Forelimb muscle (tissue), 1 donor: ENCODE measurements around the gene KCNA2. TPM values are rescaled to one million over a fixed set of nuclear protein-coding genes. Genes with fewer than 3 reads are reported as not detected.

ENCODE experiments used
- DNase-seq: peaks from one replicate; pipeline ENCODE4 v3.0.0-alpha.2; 2013; ENCODE audit warnings: low read depth
- polyA plus RNA-seq: library from polyadenylated mRNA; unstranded; fragments of 120-200 nt; gene quantifications from one replicate; pipeline ENCODE4 v1.2.1, GENCODE V29; 2013; ENCODE audit not compliant: insufficient read length

Gene KCNA2
- polyA plus RNA-seq, 1 donor: 0.71 TPM

- no peak for DNase-seq
Measured at GRCh38 chr1:110628323-110629105, 22.4 kb upstream of the KCNA2 start.

- no peak for DNase-seq
Measured at GRCh38 chr1:110627764-110628163, 21.6 kb upstream of the KCNA2 start.

DNA sequence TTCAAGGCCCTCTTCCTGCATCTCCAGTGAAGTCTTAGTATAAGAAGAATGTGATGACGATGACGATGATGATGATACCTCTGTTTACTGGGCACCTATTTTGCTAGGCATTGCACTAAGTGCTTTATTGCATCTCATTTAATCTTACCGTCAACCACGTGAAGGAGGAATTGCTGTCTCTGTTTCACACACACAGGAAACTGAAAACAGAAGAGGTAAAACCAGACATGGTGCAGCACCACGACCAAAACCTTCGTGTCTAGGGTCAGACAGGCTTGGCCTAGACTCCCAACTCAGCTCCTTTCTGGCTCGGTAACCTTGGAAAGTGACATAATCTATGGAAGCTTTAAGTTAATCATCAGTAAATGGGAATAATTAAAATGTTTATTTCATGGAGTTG, 20.7 kb upstream of the KCNA2 start:
- DNase-seq: no peak

GRCh38 chr1:110620686-110621085, 14.5 kb upstream of the KCNA2 start:
- no peak for DNase-seq

DNA sequence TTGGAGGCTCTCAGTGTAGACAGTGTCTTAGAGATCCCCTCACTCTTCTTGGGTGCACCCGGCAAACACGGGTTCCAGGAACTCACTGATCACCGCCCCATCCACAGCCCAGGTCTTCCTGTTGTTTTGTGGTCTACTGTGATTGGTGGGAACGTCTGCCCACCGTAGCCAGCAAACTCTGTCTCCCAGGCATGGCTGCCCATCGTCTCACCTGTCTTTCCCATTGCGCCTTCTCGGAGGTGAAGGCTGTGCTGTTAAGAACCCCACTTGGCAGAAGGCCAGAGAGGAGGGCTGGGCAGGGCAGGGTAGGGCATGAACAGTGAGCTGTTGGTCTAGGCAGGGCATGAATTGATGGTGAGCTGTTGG, 14.1 kb upstream of the KCNA2 start:
- DNase-seq: no peak

DNA sequence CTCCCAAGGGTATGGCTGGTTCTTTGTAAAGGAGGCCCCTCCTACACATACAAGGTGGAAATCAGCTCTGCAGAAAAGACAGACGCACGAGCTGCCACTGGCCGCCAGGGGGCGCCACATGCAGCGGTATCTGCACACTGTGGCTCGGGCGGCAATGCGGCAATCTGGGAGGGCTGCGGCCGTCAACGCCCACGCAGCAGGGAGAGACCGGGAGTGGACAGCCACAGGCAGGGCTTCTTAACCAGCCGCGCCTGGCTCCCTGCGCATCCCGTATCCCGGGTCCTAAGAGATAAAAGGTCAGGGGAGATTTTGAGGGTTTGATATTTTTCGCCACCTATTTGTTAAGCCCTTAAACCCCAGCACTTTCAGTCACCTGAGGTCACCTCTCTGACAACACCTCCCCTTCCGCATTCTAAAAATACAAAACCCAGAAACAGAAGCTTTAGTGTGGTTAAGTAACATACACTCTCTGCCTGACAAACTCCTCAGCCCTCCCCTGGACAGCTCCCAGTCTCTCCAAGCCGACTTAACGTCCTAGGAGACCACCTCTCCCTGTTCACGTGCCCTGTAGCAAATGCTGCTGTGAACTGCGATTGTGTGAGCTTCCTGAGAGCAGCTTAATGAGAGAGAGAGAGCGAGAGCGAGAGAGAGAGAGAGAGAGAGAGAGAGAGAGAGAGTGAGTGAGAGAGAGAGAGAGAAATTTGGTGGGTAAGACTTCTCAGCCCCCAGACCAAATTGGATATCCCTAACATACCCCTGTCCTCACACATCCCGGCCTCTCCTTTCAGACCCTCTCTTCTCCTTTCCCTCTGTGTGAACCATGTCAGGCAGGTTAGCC, 13.5 kb upstream of the KCNA2 start:
- no peak for DNase-seq

DNA sequence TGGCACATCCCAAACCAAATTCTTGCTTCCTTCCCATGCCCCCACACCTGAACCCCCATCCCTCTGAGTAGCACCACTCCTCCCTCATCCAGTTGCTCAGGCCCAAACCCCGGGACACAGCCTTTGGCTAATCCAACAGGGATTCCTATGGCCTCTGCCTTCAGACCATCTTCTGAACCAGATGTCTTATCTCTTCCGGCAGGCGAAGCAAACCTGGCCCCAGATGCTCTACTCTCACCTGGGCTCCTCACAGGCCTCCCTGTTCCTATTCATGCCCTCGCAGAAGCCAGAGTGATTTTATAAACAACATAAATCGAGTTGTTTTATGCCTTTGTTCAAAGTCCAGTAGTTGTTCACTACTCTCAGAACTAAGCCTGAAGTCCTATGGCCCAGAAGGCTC, 12.5 kb upstream of the KCNA2 start:
- DNase-seq: no peak

DNA sequence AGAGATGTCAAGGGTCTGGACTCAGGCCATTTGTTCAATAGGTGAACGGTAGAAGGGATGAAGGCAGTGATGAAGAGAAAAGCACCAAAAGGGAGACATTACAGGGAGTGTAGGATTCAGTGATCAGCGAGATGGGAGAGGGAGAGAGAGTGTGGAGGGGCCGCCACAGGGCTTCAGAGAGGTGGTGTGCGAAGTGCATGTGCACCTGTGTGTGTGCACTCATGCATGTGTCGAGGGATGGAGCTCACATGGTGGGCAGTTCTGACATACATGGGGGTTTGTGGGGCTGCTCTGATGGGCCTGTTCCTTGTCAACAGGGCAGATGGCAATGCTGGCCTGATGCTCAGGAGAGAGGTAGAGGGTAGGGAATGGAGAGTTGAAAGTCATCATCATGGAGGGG, 11.4 kb upstream of the KCNA2 start:
- DNase-seq: no peak

GRCh38 chr1:110617116-110617515, 11.0 kb upstream of the KCNA2 start:
- no peak for DNase-seq

GRCh38 chr1:110616587-110616986, 10.4 kb upstream of the KCNA2 start:
- DNase-seq: no peak

- DNase-seq: no peak
Measured at GRCh38 chr1:110615548-110616130, 9.5 kb upstream of the KCNA2 start.

DNA sequence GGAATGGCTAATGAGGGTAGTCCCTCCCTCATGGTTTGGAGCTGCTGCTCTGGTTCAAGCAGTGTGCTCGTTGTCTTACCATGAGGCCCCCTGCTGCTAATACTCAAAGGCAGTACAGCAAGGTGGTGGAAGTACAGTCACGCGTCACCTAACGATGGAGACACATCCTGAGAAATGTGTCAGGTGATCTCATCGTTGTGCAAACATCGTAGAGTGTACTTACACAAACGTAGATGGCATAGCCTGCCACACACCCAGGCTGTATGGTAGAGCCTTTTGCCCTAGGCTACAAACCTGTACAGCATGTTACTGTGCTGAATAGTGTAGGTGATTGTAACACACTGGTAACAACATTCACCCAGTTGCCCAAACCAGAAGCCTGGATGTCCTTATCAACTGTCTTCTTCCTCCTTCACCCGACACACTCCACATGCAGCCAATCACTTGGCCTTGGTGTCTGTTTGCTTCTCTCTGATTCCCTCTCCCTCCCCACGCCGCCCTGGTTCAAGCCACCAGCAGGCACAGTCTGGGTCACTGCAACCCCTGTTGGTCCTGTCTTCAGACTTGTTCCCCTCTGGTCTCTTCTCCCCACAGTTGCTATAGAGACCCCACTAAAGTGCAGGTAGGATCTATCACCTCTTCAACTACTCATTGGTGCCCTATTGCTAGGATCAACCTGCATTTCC, 6.0 kb upstream of the KCNA2 start:
- no peak for DNase-seq

GRCh38 chr1:110610696-110611286, 4.6 kb upstream of the KCNA2 start:
- DNase-seq: no peak

DNA sequence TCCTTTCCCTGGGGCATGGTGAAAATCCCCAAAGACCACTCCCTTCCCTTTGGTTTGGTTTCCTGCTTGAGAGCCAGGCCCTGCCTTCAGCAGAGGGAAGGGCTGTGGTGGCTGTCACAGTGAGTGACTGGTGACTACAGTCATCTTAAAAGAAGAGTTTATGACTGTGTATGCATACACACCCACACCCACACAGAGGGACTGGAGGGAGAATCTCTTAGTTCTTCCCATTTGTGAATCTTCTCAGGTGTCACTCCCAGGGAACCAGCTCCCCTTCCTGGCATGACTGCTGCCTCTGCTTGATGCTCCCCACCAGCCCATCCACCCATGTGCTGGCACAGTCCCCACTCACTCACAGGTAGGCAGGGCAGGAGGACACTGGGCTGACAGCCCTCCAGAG, 3.9 kb upstream of the KCNA2 start:
- DNase-seq: no peak

DNA sequence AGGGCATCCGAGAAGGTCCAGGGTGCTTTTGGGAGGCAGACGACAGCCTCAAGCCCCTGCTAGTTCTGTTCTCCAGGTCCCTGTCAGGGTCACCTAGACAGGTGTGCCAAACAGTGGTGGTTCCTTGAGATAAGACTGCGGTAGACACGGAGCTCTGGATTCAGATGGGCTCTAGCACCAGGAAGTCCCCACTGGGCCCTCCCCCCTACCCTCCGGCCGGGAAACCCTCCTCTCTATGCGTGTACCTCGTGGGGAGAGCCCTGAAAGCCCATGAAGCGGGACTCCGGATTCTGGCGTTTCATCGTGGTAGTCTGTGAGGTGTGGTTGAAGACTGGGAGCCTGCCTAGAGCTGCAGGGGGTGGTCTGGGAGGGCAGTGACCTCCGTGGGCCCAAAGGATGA, 2.1 kb upstream of the KCNA2 start:
- no peak for DNase-seq

- DNase-seq: no peak
Measured at GRCh38 chr1:110607536-110608230, 1.5 kb upstream of the KCNA2 start.

DNA sequence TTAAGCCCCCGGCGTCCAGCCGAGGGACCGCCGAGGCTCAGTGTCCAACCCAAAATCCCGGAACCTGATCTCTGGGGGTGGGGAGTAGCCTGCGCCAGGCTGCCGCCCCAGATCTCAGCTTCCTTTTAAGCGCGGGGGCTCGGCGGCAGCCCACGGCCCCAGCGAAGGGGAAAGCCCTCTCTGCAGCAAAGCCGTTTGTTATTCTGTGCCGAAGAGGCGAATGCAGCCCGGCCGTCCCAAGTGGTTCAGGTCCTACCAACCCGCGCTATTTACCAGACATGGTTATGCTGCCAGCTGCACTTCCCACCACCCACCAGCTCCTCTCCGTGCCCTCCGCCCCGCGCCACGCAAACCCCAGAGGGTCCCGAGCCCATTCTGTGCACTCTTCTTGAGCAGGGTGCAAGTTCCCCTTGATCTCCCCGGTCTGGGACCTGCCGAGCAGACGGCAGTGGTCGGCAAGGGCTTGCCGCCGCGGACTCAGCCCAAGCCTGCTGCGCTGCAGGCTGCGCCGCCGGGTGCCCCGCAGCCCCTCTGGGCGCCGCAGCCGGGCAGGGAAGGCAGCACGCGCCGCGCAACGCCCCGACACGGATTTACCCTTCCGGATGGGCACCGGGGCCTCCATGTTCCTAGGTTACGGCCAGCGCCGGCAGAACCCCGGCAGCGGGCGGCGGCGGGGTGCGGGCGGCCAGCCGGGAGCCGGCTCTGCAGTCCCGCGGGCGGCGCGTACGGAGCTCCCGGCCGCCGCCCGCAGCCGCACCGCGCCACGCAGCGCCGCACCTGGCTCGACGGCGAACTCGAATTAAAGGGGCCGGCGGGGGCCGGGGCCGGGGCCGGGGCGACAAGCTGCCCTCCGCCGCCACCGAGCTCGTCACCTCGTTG, 738 bp upstream of the KCNA2 start:
- no peak for DNase-seq

DNA sequence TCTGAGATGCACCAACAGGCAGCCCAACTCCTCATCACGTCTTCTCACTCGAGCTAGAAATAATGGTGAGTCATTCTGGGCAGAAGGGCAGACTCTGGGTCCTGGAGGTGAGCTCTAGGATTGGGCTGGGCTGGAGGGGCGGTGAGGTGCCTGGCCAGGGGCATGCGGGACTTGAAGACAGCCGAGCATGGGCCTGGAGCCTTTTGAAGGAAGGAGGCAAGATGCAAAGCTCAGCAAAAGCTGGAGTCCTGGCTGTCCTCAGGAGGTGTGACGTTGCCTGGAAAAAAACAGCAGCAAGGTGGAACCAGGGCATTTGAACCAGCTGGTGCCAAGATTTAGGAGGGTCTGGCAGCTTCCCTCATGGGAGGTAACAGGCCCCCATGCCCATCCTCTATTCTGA, 712 bp downstream of the KCNA2 start:
- no peak for DNase-seq

DNA sequence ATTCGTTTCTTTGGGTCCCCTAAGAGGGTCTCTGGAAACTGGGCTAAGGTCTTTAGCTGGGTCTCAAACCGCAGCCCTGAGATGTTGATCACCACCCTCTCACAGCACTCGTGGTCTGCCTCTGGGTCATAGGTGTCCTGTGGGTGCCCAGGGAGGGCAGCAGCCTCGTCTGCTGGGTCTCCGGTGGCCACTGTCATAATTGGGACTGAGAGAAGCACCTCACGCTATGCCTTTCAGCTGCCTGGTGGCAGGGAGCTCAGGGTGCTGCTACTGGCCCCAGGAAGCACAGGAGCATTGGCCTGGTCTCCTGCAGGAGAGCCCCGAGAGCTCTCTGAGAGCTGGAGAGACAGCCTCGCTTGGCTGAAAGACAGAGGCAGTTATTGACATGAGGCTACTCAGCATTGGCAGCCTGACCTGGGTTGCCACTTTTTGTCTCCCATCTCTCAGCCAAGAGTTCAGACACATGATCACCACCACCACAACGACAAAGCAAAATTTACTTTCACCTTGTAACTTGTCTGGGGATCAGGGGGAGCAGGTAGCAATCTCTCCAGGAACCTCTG, 1.5 kb downstream of the KCNA2 start:
- DNase-seq: no peak

DNA sequence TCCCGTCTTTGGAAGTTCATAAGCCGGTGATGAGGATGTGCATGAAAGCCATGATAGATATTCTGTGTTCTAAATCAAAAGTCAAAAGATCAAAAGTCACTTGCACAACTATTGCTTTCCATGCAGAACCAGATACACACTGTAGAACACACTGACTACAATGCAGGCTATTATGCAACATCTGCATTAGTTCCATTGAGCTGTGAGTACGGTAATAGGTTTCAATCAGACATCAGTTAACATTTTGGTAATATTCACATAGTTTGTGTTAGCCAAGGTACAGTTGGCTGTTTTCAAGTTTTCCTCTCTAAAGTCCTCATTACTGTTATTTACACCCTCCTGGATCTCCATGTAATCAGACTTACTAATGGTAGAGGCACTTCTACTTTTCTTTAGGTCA, 3.1 kb downstream of the KCNA2 start:
- DNase-seq: no peak
